GM10266 (cell line): ENCODE data around the gene NPTXR.

Source experiments
- DNase-seq: peaks from one replicate; pipeline ENCODE4 v3.0.0; 2012; ENCODE audit errors: extremely low spot score
- TF ChIP-seq, protein P1 (sequence below): IDR thresholded peaks from 2 replicates; pipeline ENCODE4 v1.5.1; 2012; ENCODE audit warnings: mild to moderate bottlenecking, low read depth; ENCODE audit not compliant: control insufficient read depth, insufficient read depth; ENCODE audit errors: missing control alignments

The NPTXR gene

DNA sequence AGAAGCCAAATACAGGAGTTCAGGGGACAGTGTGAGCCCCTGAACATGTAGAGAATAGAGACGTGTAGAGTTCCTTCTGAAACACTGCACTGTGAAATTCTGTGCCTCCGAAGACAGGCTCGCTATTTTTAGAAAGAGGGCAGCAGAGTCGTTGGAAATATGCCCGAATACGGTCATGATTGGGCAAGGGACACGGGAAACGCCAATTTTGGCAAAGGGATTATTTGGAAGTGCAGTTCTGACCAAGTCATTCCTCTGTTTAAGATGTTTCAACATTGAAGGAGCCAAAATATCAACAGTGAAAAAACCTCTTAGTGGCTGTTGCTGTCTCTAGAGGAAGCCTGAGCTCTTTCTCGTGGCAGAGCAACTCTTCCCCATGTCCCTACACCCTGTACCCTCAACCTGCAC is 37.6 kb upstream of the NPTXR start:
- DNase-seq: no peak
- TF ChIP-seq, protein P1, sequence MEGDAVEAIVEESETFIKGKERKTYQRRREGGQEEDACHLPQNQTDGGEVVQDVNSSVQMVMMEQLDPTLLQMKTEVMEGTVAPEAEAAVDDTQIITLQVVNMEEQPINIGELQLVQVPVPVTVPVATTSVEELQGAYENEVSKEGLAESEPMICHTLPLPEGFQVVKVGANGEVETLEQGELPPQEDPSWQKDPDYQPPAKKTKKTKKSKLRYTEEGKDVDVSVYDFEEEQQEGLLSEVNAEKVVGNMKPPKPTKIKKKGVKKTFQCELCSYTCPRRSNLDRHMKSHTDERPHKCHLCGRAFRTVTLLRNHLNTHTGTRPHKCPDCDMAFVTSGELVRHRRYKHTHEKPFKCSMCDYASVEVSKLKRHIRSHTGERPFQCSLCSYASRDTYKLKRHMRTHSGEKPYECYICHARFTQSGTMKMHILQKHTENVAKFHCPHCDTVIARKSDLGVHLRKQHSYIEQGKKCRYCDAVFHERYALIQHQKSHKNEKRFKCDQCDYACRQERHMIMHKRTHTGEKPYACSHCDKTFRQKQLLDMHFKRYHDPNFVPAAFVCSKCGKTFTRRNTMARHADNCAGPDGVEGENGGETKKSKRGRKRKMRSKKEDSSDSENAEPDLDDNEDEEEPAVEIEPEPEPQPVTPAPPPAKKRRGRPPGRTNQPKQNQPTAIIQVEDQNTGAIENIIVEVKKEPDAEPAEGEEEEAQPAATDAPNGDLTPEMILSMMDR: no peak

GRCh38 chr22:38879961-38880360 is 36.1 kb upstream of the NPTXR start:
- TF ChIP-seq, protein P1: no peak
- DNase-seq: no peak

DNA sequence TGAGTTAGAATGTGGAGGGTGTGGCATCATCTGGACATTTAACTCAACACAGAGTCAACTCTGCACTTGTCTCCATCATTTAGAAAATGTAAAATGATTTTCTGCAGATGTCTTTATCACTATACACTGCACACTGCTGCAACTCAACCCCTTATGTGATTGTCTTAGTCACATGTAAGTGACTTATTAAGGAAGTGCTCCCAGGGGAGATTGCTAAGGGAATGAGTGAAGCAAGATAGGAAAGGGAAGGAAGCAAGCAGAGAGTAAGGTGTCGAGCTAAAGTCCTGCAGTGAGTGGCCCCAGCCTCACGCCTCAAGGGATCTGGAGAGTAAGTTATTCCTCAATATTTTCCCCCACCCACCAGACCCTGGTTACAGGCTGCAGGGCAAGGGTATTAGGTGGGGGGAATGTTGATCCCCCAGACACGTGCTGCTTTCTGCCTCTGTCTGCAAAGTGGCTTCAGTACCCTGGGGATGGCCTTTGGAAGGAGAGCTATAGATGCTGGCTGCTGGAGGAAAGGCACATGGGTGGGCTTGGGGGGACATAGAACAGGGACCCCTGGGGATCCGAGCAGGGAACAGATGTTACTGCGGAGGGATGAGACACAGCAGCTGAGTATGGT is 35.4 kb upstream of the NPTXR start:
- TF ChIP-seq, protein P1: no peak
- DNase-seq: no peak

GRCh38 chr22:38878001-38878400 is 34.2 kb upstream of the NPTXR start:
- TF ChIP-seq, protein P1: no peak
- no peak for DNase-seq

- DNase-seq: no peak
- TF ChIP-seq, protein P1: no peak
These were observed 30.8 kb upstream of the NPTXR start for GRCh38 chr22:38874529-38875222.

DNA sequence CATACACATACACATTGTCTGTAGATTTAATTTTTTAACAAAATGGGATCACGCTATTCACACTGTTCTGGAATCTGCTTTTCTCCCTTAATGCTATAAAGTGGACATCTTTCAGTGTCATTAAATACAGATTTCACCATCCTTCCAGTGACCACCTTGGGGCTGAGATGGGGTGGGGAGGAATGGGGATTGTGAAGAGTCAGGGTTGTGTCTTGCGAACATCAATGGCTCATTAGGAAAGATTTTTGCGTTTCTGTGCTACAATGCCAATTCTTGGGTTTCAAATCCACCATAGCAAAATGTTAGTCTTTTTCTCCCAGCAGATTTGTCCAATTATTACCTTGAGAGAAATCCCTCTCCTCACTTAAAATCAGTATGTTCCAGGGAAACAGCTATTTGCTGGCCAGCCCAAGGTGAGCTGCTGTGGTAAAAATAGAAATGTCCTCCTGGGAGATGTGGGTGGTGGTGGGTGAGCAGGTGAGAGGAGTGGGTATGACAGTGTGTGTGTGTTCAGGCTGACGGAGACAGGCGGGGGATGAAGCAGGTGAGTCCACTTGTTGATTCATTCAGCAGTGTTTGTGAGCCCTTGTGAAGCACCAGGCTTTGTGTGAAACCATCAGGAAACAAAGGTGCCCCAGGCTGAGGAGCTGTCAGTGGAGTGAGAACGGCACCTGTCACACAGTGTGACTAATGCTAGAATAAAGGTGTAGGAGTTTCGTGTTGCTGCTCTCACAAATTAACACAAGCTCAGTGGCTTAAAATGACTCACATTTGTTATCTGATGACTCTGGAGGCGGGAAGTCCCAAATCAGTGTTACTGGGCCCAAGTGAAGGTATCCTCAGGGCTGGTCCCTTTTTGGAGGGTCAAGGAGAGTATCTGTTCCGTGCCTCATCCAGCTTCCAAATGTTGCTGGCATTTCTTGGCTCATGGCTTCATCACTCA is 29.9 kb upstream of the NPTXR start:
- TF ChIP-seq, protein P1: no peak
- peak; percentile 68 for DNase-seq
